SU-DHL-6 (cell line): ENCODE measurements around the gene CLDN7.

Experiments
- EZH2phosphoT487 ChIP-seq: fragments of 200-600 bp; sonication (generic), shearing (Covaris generic); conservative IDR thresholded peaks from 2 replicates; pipeline ENCODE4 v1.6.1; 2018; ENCODE audit warnings: mild to moderate bottlenecking, antibody characterized with exemption, low read length, moderate library complexity, mixed read lengths
- TF ChIP-seq, protein P1 (sequence below): fragments of 200-600 bp; sonication (generic); IDR thresholded peaks from one replicate; pipeline ENCODE4 v1.5.1; 2017; ENCODE audit warnings: antibody characterized with exemption, mild to moderate bottlenecking, low read length, moderate library complexity; ENCODE audit not compliant: insufficient read depth, poor library complexity, severe bottlenecking

DNA sequence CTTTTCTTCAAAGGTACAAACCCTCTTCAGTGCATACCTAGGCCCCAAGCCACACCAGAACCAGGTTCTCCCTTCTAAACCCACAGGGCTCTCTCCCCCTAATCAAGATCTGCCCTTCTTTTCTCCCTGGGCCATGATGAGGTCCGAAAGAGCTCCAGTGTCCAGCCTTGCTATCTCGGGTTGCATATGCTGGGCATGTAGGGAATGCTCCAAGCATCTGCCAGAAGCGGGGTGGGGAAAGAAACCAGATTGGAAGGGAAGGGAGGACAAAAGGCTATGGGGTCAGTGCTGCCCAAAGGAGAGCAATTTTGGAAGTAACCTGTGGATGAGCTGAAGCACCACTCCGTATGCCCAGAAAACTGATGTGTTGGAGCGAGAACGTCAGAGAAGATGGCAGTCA is 13.1 kb downstream of the CLDN7 start:
- TF ChIP-seq, protein P1, sequence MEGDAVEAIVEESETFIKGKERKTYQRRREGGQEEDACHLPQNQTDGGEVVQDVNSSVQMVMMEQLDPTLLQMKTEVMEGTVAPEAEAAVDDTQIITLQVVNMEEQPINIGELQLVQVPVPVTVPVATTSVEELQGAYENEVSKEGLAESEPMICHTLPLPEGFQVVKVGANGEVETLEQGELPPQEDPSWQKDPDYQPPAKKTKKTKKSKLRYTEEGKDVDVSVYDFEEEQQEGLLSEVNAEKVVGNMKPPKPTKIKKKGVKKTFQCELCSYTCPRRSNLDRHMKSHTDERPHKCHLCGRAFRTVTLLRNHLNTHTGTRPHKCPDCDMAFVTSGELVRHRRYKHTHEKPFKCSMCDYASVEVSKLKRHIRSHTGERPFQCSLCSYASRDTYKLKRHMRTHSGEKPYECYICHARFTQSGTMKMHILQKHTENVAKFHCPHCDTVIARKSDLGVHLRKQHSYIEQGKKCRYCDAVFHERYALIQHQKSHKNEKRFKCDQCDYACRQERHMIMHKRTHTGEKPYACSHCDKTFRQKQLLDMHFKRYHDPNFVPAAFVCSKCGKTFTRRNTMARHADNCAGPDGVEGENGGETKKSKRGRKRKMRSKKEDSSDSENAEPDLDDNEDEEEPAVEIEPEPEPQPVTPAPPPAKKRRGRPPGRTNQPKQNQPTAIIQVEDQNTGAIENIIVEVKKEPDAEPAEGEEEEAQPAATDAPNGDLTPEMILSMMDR, result no peak
- no peak for TF ChIP-seq EZH2phosphoT487
